IMR-90 (cell line): Measurements from ENCODE around the gene CDH13.

ENCODE experiments used
- CEBPB ChIP-seq: IDR thresholded peaks from 2 replicates; pipeline ENCODE4 v1.6.1; 2012; ENCODE audit warnings: low read depth, low read length, improper control_type of control experiment
- CHD1 ChIP-seq: IDR thresholded peaks from 2 replicates; pipeline ENCODE4 v1.6.1; 2012; ENCODE audit warnings: low read depth, low read length, improper control_type of control experiment
- CTCF ChIP-seq: conservative IDR thresholded peaks from 2 replicates; pipeline ENCODE4 v1.5.1; 2012; ENCODE audit warnings: mild to moderate bottlenecking, low read depth, low read length, improper control_type of control experiment
- FOS ChIP-seq: fragments of 150-350 bp; IDR thresholded peaks from 2 replicates; pipeline ENCODE4 v1.6.1; 2016; ENCODE audit warnings: low read depth, low read length
- MAZ ChIP-seq: IDR thresholded peaks from 2 replicates; pipeline ENCODE4 v1.6.1; 2012; ENCODE audit warnings: low read depth, mild to moderate bottlenecking, low read length, improper control_type of control experiment, moderate library complexity, borderline replicate concordance
- POLR2A ChIP-seq: IDR thresholded peaks from 2 replicates; pipeline ENCODE4 v1.6.1; 2012; ENCODE audit warnings: mild to moderate bottlenecking, low read depth, low read length

- TF ChIP-seq MAZ (no peak), CTCF (no peak), FOS (no peak), POLR2A (no peak), CEBPB (no peak), CHD1 (no peak)
These were observed 1111.1 kb downstream of the CDH13 start for GRCh38 chr16:83737729-83738354.
